HAP-1 (cell line): ENCODE results near the gene NOS1AP.
A peak's percentile ranks its signal among the peaks of the same experiment; 100 is the strongest.

Source experiments
- DNase-seq, 2 experiments: peaks; one replicate each; pipeline ENCODE4 v3.0.0-alpha.2; 2016 to 2020; ENCODE audit warnings: low spot score in 2 of 2
- H3K27me3 ChIP-seq: fragments of 250-450 bp; sonication (Bioruptor Pico); 2 replicates; pipeline ENCODE4 v1.5.1; 2020; ENCODE audit warnings: low read depth, mild to moderate bottlenecking, moderate library complexity
- H3K36me3 ChIP-seq: fragments of 250-450 bp; sonication (Bioruptor Pico); replicated peaks from 2 replicates; pipeline ENCODE4 v1.5.1; 2020; ENCODE audit warnings: mild to moderate bottlenecking
- H3K4me1 ChIP-seq: fragments of 250-450 bp; sonication (Bioruptor Pico); 2 replicates; pipeline ENCODE4 v1.5.1; 2020; ENCODE audit warnings: mild to moderate bottlenecking
- H3K4me3 ChIP-seq: fragments of 250-450 bp; sonication (Bioruptor Pico); 2 replicates; pipeline ENCODE4 v1.5.1; 2020; ENCODE audit warnings: mild to moderate bottlenecking, moderate library complexity
- H3K9me3 ChIP-seq: fragments of 250-450 bp; sonication (Bioruptor Pico); 2 replicates; pipeline ENCODE4 v1.5.1; 2020; ENCODE audit warnings: mild to moderate bottlenecking, moderate library complexity
- in situ Hi-C: fragments of 300-500 bp; cut with MboI; formaldehyde crosslinking; loops from 3 replicates; pipeline ENCODE4 v1.14.3; 2020; ENCODE audit warnings: low sequenced_read_pairs, inconsistent platforms, mixed read lengths

NOS1AP gene

DNA sequence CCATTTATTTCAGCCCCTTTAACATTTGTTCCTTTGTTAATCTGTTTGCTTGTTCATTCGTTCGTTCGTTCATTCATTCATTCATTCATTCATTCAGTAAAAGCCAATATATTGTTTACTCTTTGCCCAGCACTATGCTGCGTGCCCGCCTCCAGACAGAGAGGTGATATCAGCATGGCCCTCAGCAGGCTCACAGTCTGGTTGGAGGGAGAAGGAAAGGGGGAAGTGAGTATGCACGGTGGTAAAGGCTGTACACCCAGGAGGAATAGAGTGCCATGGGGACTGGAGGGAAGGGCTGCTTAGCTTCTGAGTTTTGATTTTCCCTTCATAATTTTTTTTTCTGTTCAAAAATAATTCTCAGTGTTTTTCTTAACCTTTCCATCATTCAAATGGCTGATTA, 144.7 kb downstream of the NOS1AP start:
- Histone ChIP-seq H3K36me3 (no peaks in the 10 kb centered on the region), H3K9me3 (no peaks in the 10 kb centered on the region), H3K4me3 (no peak overlapping the region), H3K4me1 (peaks cover 3% of the 10 kb centered on the region; the same call in 1 of the 2 replicates), H3K27me3 (no peaks in the 10 kb centered on the region)
- in situ Hi-C loops = no loop called here
- DNase-seq = no peak

DNA sequence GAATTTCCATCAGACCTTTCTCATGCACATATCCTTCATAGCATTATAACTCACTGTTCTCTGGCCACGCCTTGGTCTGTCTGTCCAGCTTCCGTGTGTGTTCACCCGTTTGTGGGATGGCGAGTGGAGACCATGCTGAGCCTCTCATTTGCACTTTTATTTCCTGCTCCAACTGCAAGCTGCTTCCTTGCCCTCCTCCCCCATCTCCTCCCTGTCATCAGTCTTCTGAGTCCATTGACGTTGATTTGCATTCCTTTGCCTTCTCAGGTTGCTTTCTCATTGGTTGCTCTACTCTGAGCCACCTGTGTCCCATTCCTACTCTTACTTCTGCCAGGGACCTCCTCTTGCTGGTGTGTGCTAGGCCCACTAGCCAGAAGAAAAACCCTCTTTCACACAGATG, 146.4 kb downstream of the NOS1AP start:
- Histone ChIP-seq H3K27me3 (no peaks in the 10 kb centered on the region), H3K4me1 (peaks cover 3% of the 10 kb centered on the region; the same call in 1 of the 2 replicates), H3K9me3 (no peaks in the 10 kb centered on the region), H3K36me3 (no peaks in the 10 kb centered on the region), H3K4me3 (no peak overlapping the region)
- in situ Hi-C loops = no loop called here
- DNase-seq = peak in 1 of 2 experiments; percentile 41

DNA sequence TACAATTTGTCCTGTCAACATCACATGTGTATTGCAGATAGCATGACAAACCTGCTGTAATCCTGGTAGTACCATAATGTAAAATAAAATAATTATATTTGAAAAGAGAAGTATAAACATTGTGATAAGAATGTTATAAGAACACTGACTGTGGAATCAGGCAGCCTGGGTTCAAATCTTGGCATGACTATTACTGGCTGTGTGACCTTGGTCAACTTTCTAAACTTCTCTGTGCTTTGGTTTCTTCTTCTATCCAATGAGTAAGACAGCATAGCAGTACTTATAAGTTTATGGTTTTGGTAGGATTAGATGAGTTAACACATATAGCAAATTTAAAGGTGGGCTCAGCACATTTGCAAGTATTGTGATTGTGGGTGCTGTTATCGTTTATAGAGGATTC, 147.1 kb downstream of the NOS1AP start:
- Histone ChIP-seq H3K36me3 (no peaks in the 10 kb centered on the region), H3K27me3 (no peaks in the 10 kb centered on the region), H3K9me3 (no peaks in the 10 kb centered on the region), H3K4me3 (no peak overlapping the region), H3K4me1 (peaks cover 3% of the 10 kb centered on the region; the same call in 1 of the 2 replicates)
- in situ Hi-C loops = no loop called here
- no peak for DNase-seq

DNA sequence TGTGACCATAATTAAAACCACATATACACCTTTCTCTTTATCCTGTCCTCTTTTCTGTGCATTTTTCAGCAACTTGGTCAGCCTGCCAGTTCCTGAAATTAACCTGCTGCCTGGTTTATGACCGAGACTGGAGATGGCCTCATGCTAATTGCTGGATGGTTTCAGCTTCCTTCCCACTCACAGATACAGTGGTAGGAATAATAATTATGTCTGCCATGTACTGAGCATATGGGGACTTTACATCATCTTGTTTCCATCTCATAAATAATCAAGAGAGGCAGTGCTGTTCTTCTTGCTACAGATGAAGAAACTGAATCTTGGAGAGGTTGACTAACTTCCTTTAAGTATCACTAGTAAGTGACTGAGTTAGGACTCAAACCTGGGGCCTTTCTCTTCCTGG, 148.2 kb downstream of the NOS1AP start:
- in situ Hi-C loops = no loop called here
- Histone ChIP-seq H3K27me3 (no peaks in the 10 kb centered on the region), H3K4me3 (no peak overlapping the region), H3K36me3 (no peaks in the 10 kb centered on the region), H3K4me1 (peaks cover 5% of the 10 kb centered on the region), H3K9me3 (no peaks in the 10 kb centered on the region)
- DNase-seq = no peak

DNA sequence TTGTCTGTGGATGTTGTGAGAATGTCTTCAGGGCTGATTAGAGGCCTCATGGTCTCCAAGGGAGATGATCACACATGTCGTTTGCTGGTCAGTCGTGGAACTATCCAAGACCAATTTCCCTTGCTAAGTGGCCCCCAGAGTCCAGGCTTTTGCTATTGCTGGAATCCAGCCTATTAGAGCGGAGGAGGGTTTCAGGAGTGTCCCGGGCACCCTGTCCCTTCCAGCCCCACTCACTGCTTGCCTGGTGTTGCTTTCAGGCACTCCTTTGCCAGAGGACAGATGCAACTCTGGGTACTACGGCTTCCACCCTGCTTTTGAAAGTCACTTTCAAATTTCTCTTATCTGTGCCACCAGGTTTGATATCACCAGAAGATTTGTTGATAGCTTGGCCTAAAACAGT, 149.1 kb downstream of the NOS1AP start:
- Histone ChIP-seq H3K36me3 (no peaks in the 10 kb centered on the region), H3K4me3 (no peak overlapping the region), H3K4me1 (peaks cover 9% of the 10 kb centered on the region), H3K27me3 (no peaks in the 10 kb centered on the region), H3K9me3 (no peaks in the 10 kb centered on the region)
- in situ Hi-C loops = no loop called here
- no peak for DNase-seq

DNA sequence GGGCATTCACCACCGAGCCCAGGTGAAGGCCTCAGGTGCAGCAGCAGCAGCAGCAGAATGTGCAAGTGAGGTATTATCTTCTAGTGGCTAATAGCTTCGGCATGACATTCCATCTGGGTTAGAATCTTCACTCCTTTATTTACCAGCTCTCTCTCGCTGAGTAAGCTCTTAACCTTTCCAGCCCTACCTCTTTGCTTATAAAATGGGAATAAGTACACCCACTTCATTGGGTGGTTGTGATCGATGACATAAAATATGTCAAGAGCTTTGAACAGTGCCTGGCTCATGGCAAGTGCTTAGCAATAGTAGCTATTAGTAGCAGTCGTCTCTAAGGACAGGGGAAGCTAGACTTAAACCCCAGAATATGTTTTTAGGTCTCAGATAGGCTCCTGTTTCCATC, 149.5 kb downstream of the NOS1AP start:
- Histone ChIP-seq H3K27me3 (no peaks in the 10 kb centered on the region), H3K9me3 (no peaks in the 10 kb centered on the region), H3K4me3 (no peak overlapping the region), H3K36me3 (no peaks in the 10 kb centered on the region), H3K4me1 (peaks cover 9% of the 10 kb centered on the region)
- in situ Hi-C loops = no loop called here
- DNase-seq = no peak

DNA sequence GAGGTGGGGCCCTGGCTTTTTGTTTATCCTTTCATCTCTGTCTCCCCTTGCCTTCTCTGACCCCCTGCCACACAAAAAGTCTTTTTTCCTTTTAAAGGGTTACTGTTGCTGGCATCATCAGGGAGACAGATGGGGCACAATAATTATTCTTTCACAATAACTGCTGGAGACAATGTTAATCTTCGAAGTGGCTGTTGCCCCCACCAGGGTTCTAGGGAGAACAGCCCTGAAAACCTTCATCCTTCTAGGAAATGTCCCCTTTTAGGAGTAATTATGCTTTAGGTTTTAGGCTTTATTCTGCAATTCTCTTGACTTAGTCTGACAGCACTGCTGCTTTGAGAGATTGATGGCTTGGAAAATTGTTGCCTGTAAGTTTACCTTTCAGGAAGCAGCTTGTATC, 150.0 kb downstream of the NOS1AP start:
- DNase-seq = no peak
- no peaks in the 10 kb centered on the region for H3K36me3 ChIP-seq
- H3K4me1 ChIP-seq = peaks cover 9% of the 10 kb centered on the region
- no peaks in the 10 kb centered on the region for H3K27me3 ChIP-seq
- no peaks in the 10 kb centered on the region for H3K9me3 ChIP-seq
- H3K4me3 ChIP-seq = no peak overlapping the region
- in situ Hi-C loops = no loop called here

DNA sequence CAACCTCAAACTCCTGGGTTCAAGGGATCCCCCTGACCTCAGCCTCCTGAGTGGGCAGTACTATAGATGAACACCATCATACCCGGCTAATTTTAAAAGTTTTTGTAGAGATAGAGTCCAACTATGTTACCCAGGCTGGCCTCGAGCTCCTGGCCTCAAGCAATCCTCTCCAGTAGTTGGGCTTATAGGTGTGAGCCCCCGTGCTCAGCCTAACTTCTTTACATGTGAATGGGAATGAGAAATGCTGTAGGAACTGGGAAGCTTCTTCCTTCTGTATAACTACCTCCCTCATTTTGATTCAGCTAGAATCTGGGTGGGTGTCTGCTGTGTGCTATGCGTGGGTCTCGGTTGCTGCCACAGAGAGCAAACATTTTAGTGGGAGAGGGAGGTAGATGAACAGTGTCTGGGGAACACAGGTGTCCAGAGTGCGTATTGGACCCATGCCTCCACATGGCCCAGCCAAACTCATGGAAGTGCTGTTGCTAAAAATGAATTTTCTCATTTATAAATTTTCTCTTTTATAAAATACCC, 150.6 kb downstream of the NOS1AP start:
- H3K9me3 ChIP-seq = no peaks in the 10 kb centered on the region
- H3K27me3 ChIP-seq = no peaks in the 10 kb centered on the region
- no peak for DNase-seq
- no peak overlapping the region for H3K4me3 ChIP-seq
- in situ Hi-C loops = no loop called here
- peaks cover 9% of the 10 kb centered on the region for H3K4me1 ChIP-seq
- H3K36me3 ChIP-seq = no peaks in the 10 kb centered on the region

DNA sequence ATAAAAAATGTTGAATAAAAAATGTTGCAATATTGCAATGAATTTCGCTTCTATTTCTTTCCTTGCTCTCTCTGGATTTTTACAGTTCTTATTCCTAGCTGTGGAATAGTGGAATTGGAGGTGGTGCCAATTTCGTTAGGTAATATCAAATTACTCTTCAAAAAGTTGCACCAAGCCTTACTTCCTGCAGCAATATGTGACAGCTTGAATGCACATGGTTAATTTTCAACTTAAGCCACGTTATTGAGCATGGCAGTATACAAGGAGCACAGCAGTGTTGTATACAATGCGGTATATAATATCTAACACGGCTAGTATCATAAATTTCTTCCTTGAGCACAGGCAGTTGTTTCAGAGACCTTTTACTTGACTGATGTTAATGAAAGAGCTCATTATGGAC, 152.5 kb downstream of the NOS1AP start:
- Histone ChIP-seq H3K4me1 (peaks cover 10% of the 10 kb centered on the region), H3K9me3 (no peaks in the 10 kb centered on the region), H3K27me3 (no peaks in the 10 kb centered on the region), H3K36me3 (no peaks in the 10 kb centered on the region), H3K4me3 (no peak overlapping the region)
- no peak for DNase-seq
- in situ Hi-C loops = no loop called here

DNA sequence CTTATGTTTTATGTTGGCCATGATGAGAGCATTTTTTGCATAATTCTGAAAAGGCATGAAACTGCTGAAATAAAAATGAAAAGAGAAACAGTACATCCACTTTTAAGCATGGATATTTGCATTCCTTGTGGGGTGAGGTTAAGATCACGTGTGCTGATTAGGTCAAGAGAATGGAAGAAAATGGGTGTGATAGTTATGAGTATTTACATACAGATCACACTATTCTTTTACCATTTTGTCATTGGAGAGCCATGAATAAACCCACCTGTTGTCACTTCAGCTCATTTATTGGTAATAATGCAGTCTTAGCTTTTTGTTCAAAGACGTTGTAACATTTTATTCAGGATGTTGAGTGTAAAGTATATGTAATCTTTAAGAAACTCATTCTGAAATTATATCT, 153.2 kb downstream of the NOS1AP start:
- H3K4me3 ChIP-seq = no peak overlapping the region
- no peaks in the 10 kb centered on the region for H3K36me3 ChIP-seq
- no peaks in the 10 kb centered on the region for H3K9me3 ChIP-seq
- H3K4me1 ChIP-seq = peaks cover 10% of the 10 kb centered on the region
- H3K27me3 ChIP-seq = no peaks in the 10 kb centered on the region
- in situ Hi-C loops = no loop called here
- DNase-seq = no peak

DNA sequence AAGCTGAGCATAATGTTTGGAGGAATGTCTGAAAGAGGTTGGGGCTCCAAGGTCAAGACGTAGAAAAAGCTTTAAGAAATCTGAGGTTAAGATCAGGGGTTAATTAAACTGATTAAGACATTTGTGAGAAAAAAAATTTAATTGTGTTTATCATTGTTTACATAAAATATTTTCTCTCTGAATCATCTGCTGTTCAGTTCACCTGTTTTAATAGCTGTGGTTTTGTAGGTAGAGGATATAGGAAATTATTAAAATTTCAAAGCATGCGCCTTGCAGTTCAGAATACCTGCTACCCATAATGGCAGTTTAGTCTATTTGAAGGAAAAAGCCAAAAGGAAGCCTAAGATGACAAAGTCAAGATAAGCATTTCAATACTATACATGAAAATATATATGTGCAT, 154.0 kb downstream of the NOS1AP start:
- no peak for DNase-seq
- Histone ChIP-seq H3K4me3 (no peak overlapping the region), H3K27me3 (no peaks in the 10 kb centered on the region), H3K9me3 (no peaks in the 10 kb centered on the region), H3K4me1 (peaks cover 10% of the 10 kb centered on the region), H3K36me3 (no peaks in the 10 kb centered on the region)
- in situ Hi-C loops = no loop called here

DNA sequence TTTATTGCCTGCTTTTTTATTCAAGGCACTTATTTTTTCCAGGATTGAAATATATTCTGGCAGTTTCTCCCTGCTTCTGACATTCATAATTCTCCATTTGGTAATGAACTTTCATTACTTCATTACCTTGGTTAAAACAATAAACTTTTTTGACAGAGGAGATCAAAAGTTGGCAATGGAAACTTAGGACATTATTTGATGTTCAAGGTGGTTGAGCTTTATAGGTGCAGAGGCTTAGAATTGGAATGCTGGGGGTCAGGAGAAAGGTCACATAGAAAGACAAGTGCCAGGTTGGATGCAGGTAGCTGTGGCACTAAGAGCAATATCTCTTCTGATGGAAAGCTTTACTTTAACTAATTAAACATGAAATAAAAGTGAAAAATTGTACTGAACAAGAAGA, 154.8 kb downstream of the NOS1AP start:
- no peak overlapping the region for H3K4me3 ChIP-seq
- no peaks in the 10 kb centered on the region for H3K36me3 ChIP-seq
- in situ Hi-C loops = no loop called here
- H3K4me1 ChIP-seq = peaks cover 10% of the 10 kb centered on the region
- DNase-seq = no peak
- H3K9me3 ChIP-seq = no peaks in the 10 kb centered on the region
- H3K27me3 ChIP-seq = no peaks in the 10 kb centered on the region

DNA sequence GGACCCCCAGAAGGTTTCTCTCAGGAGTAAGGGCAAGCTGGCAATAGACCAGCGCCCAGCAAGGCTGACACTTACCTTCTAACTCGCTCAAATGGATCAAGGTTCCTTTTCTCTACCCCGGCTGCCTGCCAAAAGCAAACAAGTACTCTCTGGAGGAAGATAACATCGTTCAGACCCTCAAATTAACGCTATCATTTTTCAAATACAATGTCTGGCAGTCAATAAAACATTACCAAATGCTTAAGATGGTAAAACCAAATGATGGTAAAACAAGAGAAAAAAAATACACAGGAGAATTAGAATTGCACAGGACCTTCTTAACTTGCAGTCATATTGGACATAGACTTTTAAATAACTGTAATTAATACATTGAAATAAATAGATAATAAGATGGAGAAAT, 159.1 kb downstream of the NOS1AP start:
- no peak overlapping the region for H3K4me3 ChIP-seq
- DNase-seq = no peak
- H3K4me1 ChIP-seq = peaks cover 23% of the 10 kb centered on the region
- H3K36me3 ChIP-seq = no peaks in the 10 kb centered on the region
- no peaks in the 10 kb centered on the region for H3K9me3 ChIP-seq
- in situ Hi-C loops = no loop called here
- H3K27me3 ChIP-seq = no peaks in the 10 kb centered on the region

DNA sequence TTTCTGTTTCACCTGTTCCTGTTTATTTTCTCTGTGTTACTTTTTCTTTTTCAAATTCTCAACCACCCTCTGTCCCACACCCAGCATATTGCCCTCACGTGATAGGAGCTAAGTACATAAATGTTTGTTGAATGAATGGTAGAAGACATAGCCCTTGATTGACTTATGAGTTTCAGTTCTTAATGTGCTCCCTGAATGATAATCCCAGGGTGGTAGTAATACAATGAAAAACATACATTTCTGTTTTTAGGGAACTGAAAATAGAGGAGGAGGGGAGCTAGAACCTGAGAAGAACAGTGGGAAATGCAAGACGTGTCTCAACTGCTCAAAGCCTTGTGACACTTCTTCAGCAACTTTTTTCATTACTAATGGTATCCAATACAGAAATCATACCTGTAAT, 160.1 kb downstream of the NOS1AP start:
- in situ Hi-C loops = no loop called here
- DNase-seq = no peak
- Histone ChIP-seq H3K4me1 (peaks cover 23% of the 10 kb centered on the region), H3K4me3 (no peak overlapping the region), H3K36me3 (no peaks in the 10 kb centered on the region), H3K9me3 (no peaks in the 10 kb centered on the region), H3K27me3 (no peaks in the 10 kb centered on the region)

DNA sequence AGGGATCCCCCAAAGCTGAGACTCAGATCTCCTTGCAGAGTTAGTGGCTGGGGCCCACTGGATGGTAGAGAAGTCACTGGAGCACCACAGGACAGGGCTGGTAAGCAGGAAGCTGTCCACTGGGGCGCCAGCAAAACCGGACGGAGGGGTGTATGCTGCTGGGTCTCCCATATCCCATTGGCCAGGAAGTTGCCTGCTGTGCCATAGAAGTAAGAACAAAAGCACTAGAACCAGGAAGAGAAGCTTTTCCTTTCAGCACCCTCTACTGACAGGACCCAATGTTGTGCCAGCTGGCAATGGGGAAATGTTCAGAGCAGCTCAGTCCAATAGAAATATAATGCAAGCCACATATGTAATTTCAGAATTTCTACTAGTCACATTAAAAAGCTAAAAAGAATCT, 160.6 kb downstream of the NOS1AP start:
- no peak overlapping the region for H3K4me3 ChIP-seq
- H3K4me1 ChIP-seq = peaks cover 23% of the 10 kb centered on the region
- no peaks in the 10 kb centered on the region for H3K27me3 ChIP-seq
- no peaks in the 10 kb centered on the region for H3K36me3 ChIP-seq
- no peaks in the 10 kb centered on the region for H3K9me3 ChIP-seq
- in situ Hi-C loops = no loop called here
- DNase-seq = no peak
